Cardiac fibroblast (primary cell): Measurements from ENCODE around the gene S100P.
A peak's percentile ranks its signal among the peaks of the same experiment; 100 is the strongest.

Source experiments
- DNase-seq, 2 donors: peaks; one replicate each; pipeline versions ENCODE4 v3.0.0 to v3.0.0-alpha.2; 2010; ENCODE audit warnings: low read depth in 2 of 2
- H3K4me3 ChIP-seq, 2 donors: replicated peaks in 1 of 2; 1 replicate in 1 of 2; 2 replicates in 1 of 2; pipeline ENCODE4 v1.5.1; 2011; ENCODE audit warnings: low read depth in 2 of 2, low read length in 2 of 2, mild to moderate bottlenecking in 2 of 2, moderate library complexity in 1 of 2
- TF ChIP-seq, protein P1 (sequence below): IDR thresholded peaks from one replicate; pipeline ENCODE4 v1.5.1; 2011; ENCODE audit warnings: low read depth, mild to moderate bottlenecking, low read length, inconsistent platforms

S100P gene

GRCh38 chr4:6699388-6699787 is 5.7 kb downstream of the S100P start:
- H3K4me3 ChIP-seq = no peak overlapping the region
- no peak for DNase-seq
- TF ChIP-seq, protein P1, sequence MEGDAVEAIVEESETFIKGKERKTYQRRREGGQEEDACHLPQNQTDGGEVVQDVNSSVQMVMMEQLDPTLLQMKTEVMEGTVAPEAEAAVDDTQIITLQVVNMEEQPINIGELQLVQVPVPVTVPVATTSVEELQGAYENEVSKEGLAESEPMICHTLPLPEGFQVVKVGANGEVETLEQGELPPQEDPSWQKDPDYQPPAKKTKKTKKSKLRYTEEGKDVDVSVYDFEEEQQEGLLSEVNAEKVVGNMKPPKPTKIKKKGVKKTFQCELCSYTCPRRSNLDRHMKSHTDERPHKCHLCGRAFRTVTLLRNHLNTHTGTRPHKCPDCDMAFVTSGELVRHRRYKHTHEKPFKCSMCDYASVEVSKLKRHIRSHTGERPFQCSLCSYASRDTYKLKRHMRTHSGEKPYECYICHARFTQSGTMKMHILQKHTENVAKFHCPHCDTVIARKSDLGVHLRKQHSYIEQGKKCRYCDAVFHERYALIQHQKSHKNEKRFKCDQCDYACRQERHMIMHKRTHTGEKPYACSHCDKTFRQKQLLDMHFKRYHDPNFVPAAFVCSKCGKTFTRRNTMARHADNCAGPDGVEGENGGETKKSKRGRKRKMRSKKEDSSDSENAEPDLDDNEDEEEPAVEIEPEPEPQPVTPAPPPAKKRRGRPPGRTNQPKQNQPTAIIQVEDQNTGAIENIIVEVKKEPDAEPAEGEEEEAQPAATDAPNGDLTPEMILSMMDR = no peak

GRCh38 chr4:6699903-6700302 is 6.2 kb downstream of the S100P start:
- TF ChIP-seq, protein P1 = no peak
- no peak overlapping the region for H3K4me3 ChIP-seq
- DNase-seq = no peak

DNA sequence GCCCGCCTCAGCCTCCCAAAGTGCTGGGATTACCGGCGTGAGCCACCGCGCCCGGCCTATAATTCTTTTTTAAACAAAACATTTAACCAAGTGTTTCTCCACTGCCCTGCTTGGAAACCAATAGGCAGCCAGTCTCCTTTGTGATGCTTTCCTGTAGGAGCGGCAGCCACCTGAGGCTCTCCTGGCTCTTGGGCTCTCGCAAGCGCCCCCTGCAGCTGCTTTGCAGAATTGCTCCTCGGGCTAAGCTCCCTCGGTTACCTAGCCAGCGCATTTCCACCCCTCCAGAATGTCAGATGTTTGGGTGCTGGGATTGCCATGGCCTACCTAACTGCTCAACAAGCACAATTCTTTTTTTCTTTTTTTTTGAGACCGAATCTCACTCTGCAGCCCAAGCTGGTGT is 7.7 kb downstream of the S100P start:
- H3K4me3 ChIP-seq = no peak overlapping the region
- DNase-seq = no peak
- TF ChIP-seq, protein P1 = peak; percentile 32

- DNase-seq = no peak
- H3K4me3 ChIP-seq = no peak overlapping the region
- TF ChIP-seq, protein P1 = no peak
Observed at GRCh38 chr4:6702761-6703160, 9.1 kb downstream of the S100P start.

DNA sequence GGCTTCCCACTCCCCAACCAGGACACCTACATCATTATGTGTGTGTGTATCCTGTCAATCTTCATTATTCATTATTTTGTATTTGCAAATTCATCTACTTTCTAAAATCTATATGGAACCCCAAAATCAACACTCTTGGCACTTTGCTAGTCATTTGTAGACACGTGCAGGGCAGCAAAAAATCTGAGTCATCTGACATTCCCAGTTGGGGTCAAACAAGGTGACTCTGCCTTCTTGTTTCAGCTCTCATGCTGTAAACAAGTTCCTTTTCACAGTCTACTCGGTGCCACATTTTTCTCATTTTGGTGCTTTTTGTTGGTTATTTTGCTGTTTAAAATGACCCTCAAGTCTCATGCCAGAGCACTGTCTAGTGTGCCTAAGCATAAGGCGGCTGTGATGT is 10.1 kb downstream of the S100P start:
- DNase-seq = peak in 1 of 2 donors; percentile 38
- no peak overlapping the region for H3K4me3 ChIP-seq
- TF ChIP-seq, protein P1 = no peak

DNA sequence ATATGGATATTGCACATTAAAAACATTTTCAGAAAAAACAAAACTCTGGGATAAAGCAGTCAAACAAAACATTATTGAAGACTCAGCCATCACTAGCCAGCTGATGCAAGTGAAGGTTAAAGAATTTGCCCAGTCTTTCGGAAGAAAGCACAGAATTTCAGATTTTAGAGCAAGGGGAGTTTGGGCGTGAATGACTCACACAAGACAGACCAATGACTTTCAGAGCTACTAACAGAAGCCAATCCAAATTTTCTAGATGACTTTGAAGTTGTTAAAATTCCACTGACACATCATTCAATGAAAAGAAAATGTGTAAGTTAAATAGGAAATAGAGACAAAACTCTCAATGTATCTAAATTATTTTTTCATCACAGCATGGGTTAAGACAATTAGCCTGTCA is 12.0 kb downstream of the S100P start:
- no peak overlapping the region for H3K4me3 ChIP-seq
- DNase-seq = no peak
- TF ChIP-seq, protein P1 = no peak

- TF ChIP-seq, protein P1 = no peak
- no peak for DNase-seq
- no peak overlapping the region for H3K4me3 ChIP-seq
Observed at GRCh38 chr4:6706173-6706572, 12.5 kb downstream of the S100P start.
